KMS-11 (cell line): ENCODE measurements around the gene ARMH3.

Experiments used
- H2AFZ ChIP-seq: fragments of 200-600 bp; sonication (generic); 2 replicates; pipeline ENCODE4 v1.6.1; 2016; ENCODE audit warnings: antibody characterized with exemption, mixed run types, low read depth
- H3K27ac ChIP-seq: fragments of 200-600 bp; sonication (generic); 2 replicates; pipeline ENCODE4 v1.6.1; 2016; ENCODE audit warnings: mild to moderate bottlenecking, mixed run types
- H3K27me3 ChIP-seq: fragments of 200-600 bp; sonication (generic); 2 replicates; pipeline ENCODE4 v1.6.1; 2017; ENCODE audit warnings: mild to moderate bottlenecking, low read depth, mixed run types, moderate library complexity; ENCODE audit not compliant: insufficient read depth
- H3K36me3 ChIP-seq: fragments of 200-600 bp; sonication (generic); 2 replicates; pipeline ENCODE4 v1.6.1; 2017; ENCODE audit warnings: mild to moderate bottlenecking, mixed run types; ENCODE audit not compliant: insufficient read depth
- H3K4me1 ChIP-seq: fragments of 200-600 bp; sonication (generic); 2 replicates; pipeline ENCODE4 v1.6.1; 2016; ENCODE audit warnings: mild to moderate bottlenecking, low read depth, mixed run types; ENCODE audit not compliant: poor library complexity, severe bottlenecking
- H3K4me2 ChIP-seq: fragments of 200-600 bp; sonication (generic); 2 replicates; pipeline ENCODE4 v1.7.0; 2016; ENCODE audit warnings: mild to moderate bottlenecking, mixed run types
- H3K4me3 ChIP-seq: fragments of 200-600 bp; sonication (generic); IDR thresholded peaks from 2 replicates; pipeline ENCODE4 v1.6.1; 2017; ENCODE audit warnings: low read depth, low read length, mixed read lengths; ENCODE audit not compliant: insufficient read depth
- H3K79me2 ChIP-seq: fragments of 200-600 bp; sonication (generic); 2 replicates; pipeline ENCODE4 v1.6.1; 2016; ENCODE audit warnings: low read depth, mixed run types; ENCODE audit not compliant: insufficient read depth
- H3K9ac ChIP-seq: fragments of 200-600 bp; sonication (generic); 2 replicates; pipeline ENCODE4 v1.6.1; 2016; ENCODE audit warnings: mild to moderate bottlenecking, mixed run types
- H4K20me1 ChIP-seq: fragments of 200-600 bp; sonication (generic); 2 replicates; pipeline ENCODE4 v1.6.1; 2016; ENCODE audit warnings: mild to moderate bottlenecking, mixed run types; ENCODE audit not compliant: insufficient read depth
- CTCF ChIP-seq: fragments of 200-600 bp; sonication (generic); conservative IDR thresholded peaks from 2 replicates; pipeline ENCODE4 v1.6.1; 2017; ENCODE audit warnings: low read depth, mild to moderate bottlenecking, antibody characterized with exemption, low read length, moderate library complexity, mixed read lengths

The ARMH3 gene

GRCh38 chr10:101829561-101830315 is 226.2 kb downstream of the ARMH3 start:
- Histone ChIP-seq H3K4me3 (no peak overlapping the region), H3K27ac (peak overlapping the region; percentile 76), H4K20me1 (no peaks in the 10 kb centered on the region), H3K9ac (peak overlapping the region; percentile 61; the same call in 1 of the 2 replicates), H3K36me3 (no peaks in the 10 kb centered on the region), H3K4me2 (peak overlapping the region; percentile 89), H3K79me2 (no peaks in the 10 kb centered on the region), H3K27me3 (no peaks in the 10 kb centered on the region), H2AFZ (peak overlapping the region; percentile 85; the same call in 1 of the 2 replicates), H3K4me1 (peaks cover 17% of the 10 kb centered on the region)
- no peak for TF ChIP-seq CTCF

GRCh38 chr10:101828766-101829551 is 227.0 kb downstream of the ARMH3 start:
- H4K20me1 ChIP-seq: no peaks in the 10 kb centered on the region
- H3K4me3 ChIP-seq: no peak overlapping the region
- no peak overlapping the region for H3K27ac ChIP-seq
- H2AFZ ChIP-seq: no peak overlapping the region
- peaks cover 17% of the 10 kb centered on the region for H3K4me1 ChIP-seq
- no peaks in the 10 kb centered on the region for H3K36me3 ChIP-seq
- no peak overlapping the region for H3K9ac ChIP-seq
- H3K79me2 ChIP-seq: no peaks in the 10 kb centered on the region
- no peak for TF ChIP-seq CTCF
- H3K4me2 ChIP-seq: peak overlapping the region; percentile 48
- no peaks in the 10 kb centered on the region for H3K27me3 ChIP-seq

DNA sequence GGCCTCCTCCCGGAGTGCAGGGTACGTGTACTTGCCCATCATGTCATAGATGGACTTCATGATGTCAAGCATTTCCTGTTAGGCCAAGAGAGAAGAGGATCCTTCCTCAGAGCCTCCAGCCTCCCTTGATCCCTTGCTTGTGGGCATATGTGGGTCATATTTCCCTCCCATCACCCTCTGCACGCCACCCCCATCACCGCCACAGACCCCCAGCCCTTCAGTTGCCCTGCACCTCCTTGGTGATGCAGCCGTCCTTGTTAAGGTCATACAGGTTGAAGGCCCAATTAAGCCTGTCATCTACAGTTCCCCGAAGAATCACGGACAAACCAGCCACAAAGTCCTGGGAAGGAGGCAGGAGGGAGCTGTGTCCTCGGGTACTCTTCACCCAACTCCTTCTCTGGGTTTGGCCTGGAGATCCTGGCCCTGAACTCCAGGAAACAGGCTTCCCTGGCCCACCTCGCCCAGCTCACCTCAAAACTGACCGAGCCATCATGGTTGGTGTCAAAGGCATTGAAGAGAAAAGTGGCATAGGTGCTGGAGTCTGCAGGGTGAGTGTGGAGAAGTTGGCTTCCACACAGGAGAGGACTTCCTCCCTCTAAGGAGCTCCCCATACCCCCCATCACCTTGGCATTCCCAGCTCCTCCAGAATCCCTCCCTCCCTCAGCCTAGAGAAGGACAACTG is 227.9 kb downstream of the ARMH3 start:
- no peak for TF ChIP-seq CTCF

DNA sequence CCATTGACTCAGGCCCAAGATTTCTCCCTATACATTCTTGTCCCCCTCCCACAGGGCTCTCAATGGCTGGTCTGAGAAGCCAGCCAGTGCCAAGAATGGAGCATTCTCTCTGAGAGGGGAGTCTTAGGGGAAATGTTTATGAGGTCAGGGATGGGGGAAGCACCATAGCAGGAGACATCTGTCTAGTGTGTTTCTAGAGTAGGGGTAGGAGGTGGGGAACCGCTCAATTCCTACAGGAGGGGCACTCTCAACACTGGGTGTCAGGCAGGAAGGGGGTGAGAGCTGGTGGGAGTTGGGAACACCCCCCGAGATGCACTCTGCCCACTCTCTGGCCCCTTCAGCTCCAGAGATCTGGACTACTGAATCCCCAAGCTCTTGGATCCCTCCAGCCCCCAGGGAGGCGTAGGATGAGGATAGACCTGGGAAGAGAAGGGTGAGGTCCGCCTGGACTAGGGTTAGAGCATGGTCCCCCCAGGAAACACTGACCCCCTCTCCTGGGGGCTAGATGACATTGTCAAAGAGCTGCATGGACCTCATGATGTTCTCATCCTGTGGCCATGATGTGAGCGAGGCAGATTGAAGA is 229.0 kb downstream of the ARMH3 start:
- H4K20me1 ChIP-seq: no peaks in the 10 kb centered on the region
- no peaks in the 10 kb centered on the region for H3K27me3 ChIP-seq
- H3K27ac ChIP-seq: no peak overlapping the region
- TF ChIP-seq CTCF: no peak
- peaks cover 17% of the 10 kb centered on the region for H3K4me1 ChIP-seq
- H3K9ac ChIP-seq: no peak overlapping the region
- no peaks in the 10 kb centered on the region for H3K36me3 ChIP-seq
- H3K4me3 ChIP-seq: no peak overlapping the region
- no peaks in the 10 kb centered on the region for H3K79me2 ChIP-seq
- no peak overlapping the region for H3K4me2 ChIP-seq
- H2AFZ ChIP-seq: no peak overlapping the region

More for the DNA sequence above, 227.9 kb downstream of the ARMH3 start:
- H3K4me3 ChIP-seq: no peak overlapping the region
- H4K20me1 ChIP-seq: no peaks in the 10 kb centered on the region
- H3K4me2 ChIP-seq: no peak overlapping the region
- no peak overlapping the region for H3K27ac ChIP-seq
- H3K9ac ChIP-seq: no peak overlapping the region
- H3K79me2 ChIP-seq: no peaks in the 10 kb centered on the region
- peaks cover 17% of the 10 kb centered on the region for H3K4me1 ChIP-seq
- no peak overlapping the region for H2AFZ ChIP-seq
- no peaks in the 10 kb centered on the region for H3K36me3 ChIP-seq
- no peaks in the 10 kb centered on the region for H3K27me3 ChIP-seq
